ENCODE results near the gene CHCHD1. TPM values are rescaled to one million over a fixed set of nuclear protein-coding genes. Genes with fewer than 3 reads are reported as not detected.

CHCHD1 gene
- polyA plus RNA-seq, 2 of the 4 experiments (the other 2 are of a cell fraction): 75.4 to 80.6 TPM

DNA sequence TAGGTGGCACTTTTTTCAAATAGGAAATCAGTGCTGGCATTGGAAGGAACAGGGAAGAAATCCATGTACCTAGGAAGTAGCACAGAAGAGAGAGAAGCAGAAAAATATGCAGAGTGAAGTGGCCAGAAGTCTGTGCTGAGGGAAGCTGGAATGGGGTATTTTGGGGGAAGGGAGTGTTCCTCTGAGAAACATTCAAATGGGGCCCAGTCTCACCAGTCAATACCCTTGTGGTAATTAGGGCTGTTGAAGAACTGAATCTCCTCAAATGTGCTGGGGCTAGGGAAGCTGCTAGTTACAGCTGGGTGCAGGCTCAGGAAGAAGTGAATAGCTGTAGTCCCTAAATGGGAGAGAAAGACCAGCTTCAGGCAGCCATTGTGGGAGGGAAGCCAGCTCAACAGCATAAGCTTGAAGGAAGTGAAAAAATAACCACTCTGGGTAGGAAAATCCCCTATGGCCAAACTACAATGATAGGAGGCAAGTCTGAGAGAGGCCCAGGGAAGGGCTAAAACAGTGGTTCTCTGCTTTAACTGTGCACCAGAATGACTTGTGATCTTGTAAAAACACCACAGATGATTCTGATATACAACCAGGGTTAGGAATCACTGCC lies 21.9 kb downstream of the CHCHD1 start:
- FAIRE-seq (no peak), DNase-seq (ENCODE audit: low read depth in 1 of 2, low spot score in 1 of 2) (no peak), ATAC-seq (no peak)
- CTCF ChIA-PET: interaction anchor here (1.2 kb wide), 1 partner anchor 9 kb away, joined by 3 read pairs; no protein-coding TSS in a partner anchor
- Histone ChIP-seq H3K4me3 (no peak overlapping the region), H3K9me3 (no peaks in the 10 kb centered on the region), H3K27ac (no peak overlapping the region), H3K4me2 (no peak overlapping the region), H3K4me1 (no peaks in the 10 kb centered on the region)
- POLR2A ChIA-PET: no interaction called here
- TF ChIP-seq SMC3 (IDR thresholded peaks at IDR 0.05): no peak
- TF ChIP-seq FOSL2 (IDR thresholded peaks at IDR 0.05): no peak
- no peak for TF ChIP-seq FOSL2 (CRISPR knock-in tag; IDR thresholded peaks at IDR 0.05)
- TF ChIP-seq TP53 (CRISPR knock-in tag; IDR thresholded peaks at IDR 0.05): no peak
- TF ChIP-seq CEBPB (IDR thresholded peaks at IDR 0.05): no peak
- no peak for TF ChIP-seq TFCP2L1 (CRISPR knock-in tag; IDR thresholded peaks at IDR 0.05)
- no peak for TF ChIP-seq NR3C1 (IDR thresholded peaks at IDR 0.05)
- TF ChIP-seq, protein P1, sequence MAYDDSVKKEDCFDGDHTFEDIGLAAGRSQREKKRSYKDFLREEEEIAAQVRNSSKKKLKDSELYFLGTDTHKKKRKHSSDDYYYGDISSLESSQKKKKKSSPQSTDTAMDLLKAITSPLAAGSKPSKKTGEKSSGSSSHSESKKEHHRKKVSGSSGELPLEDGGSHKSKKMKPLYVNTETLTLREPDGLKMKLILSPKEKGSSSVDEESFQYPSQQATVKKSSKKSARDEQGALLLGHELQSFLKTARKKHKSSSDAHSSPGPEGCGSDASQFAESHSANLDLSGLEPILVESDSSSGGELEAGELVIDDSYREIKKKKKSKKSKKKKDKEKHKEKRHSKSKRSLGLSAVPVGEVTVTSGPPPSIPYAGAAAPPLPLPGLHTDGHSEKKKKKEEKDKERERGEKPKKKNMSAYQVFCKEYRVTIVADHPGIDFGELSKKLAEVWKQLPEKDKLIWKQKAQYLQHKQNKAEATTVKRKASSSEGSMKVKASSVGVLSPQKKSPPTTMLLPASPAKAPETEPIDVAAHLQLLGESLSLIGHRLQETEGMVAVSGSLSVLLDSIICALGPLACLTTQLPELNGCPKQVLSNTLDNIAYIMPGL (CRISPR knock-in tag; IDR thresholded peaks at IDR 0.05; ENCODE audit: borderline replicate concordance): no peak
- no peak for TF ChIP-seq RAD21 (conservative IDR thresholded peaks at IDR 0.05 in 1 of 2, IDR thresholded peaks at IDR 0.05 in 1 of 2)
- TF ChIP-seq, protein P2, sequence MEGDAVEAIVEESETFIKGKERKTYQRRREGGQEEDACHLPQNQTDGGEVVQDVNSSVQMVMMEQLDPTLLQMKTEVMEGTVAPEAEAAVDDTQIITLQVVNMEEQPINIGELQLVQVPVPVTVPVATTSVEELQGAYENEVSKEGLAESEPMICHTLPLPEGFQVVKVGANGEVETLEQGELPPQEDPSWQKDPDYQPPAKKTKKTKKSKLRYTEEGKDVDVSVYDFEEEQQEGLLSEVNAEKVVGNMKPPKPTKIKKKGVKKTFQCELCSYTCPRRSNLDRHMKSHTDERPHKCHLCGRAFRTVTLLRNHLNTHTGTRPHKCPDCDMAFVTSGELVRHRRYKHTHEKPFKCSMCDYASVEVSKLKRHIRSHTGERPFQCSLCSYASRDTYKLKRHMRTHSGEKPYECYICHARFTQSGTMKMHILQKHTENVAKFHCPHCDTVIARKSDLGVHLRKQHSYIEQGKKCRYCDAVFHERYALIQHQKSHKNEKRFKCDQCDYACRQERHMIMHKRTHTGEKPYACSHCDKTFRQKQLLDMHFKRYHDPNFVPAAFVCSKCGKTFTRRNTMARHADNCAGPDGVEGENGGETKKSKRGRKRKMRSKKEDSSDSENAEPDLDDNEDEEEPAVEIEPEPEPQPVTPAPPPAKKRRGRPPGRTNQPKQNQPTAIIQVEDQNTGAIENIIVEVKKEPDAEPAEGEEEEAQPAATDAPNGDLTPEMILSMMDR (IDR thresholded peaks at IDR 0.05): no peak
- TF ChIP-seq HOXA7 (CRISPR knock-in tag; IDR thresholded peaks at IDR 0.05): no peak
- no peak for TF ChIP-seq ESRRA (IDR thresholded peaks at IDR 0.05; ENCODE audit: borderline replicate concordance, low read length)
- TF ChIP-seq MAFK (IDR thresholded peaks at IDR 0.05; ENCODE audit: partially characterized antibody): no peak
- no peak for TF ChIP-seq HDAC2 (IDR thresholded peaks at IDR 0.05)

DNA sequence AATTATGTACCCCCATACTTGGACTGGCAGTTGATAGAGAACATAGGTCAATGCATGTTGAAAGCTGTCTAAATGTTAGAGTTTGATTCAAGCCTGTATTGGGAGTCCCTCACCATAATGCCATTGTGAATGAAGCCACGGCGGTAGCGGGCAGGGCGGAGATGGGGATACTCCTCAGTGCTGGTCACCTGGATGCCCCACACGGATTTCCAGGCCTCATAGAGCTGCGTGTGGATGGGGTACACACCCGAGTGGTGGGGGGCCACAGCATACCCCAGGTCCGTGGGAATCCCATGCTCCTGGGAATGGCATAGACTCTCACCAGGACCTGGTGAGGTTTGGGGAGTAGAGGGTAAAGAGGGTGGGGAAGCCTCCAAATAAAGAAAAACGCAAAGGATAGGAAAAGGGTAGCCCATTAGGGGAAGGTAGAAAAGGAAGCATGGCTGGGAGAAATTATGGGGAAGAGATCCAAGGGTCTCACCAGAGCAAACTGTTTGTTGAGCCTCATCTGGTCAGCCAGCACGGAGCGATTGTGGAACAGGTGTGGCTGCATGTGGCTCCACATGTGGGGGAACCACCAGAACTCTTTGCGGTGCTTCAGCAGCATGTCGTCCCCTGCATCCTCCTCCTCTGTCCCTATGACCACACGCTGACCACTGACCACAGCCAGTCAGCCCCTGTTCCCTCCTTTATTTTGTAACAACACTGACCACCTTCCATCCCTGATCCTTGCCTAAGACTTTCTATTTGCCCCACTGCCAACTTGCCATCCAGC lies 24.5 kb downstream of the CHCHD1 start:
- Histone ChIP-seq H3K4me3 (no peak overlapping the region), H3K27ac (no peak overlapping the region), H3K9me3 (no peaks in the 10 kb centered on the region), H3K4me2 (no peak overlapping the region), H3K4me1 (peaks cover 14% of the 10 kb centered on the region; the same call in 2 of the 3 replicates)
- no peak for FAIRE-seq
- ChIA-PET CTCF (interaction anchor here (1.0 to 1.6 kb wide), 3 partner anchors 12 to 19 kb away, joined by 3 to 5 read pairs (median 5); no protein-coding TSS in a partner anchor), POLR2A (interaction anchor here (1.1 kb wide), 1 partner anchor 11 kb away, joined by 3 read pairs; no protein-coding TSS in a partner anchor)
- 85% methylated on average over 14 of the region's 14 CpGs for WGBS (ENCODE audit: missing lambda C conversion rate)
- no peak for ATAC-seq
- DNase-seq (ENCODE audit: low read depth in 1 of 2, low spot score in 1 of 2): no peak
- TF ChIP-seq PBX3 (IDR thresholded peaks at IDR 0.05) (no peak), USF2 (IDR thresholded peaks at IDR 0.05) (no peak), PHF8 (IDR thresholded peaks at IDR 0.05; ENCODE audit: borderline replicate concordance, low read depth) (no peak), POLR2A (IDR thresholded peaks at IDR 0.05; ENCODE audit: low read length) (no peak), NFE2L2 (conservative IDR thresholded peaks at IDR 0.05; ENCODE audit: low read length) (no peak), NPAS2 (CRISPR knock-in tag; IDR thresholded peaks at IDR 0.05; ENCODE audit: borderline replicate concordance) (no peak), GATA3 (IDR thresholded peaks at IDR 0.05; ENCODE audit: borderline replicate concordance) (no peak), MAFK (IDR thresholded peaks at IDR 0.05; ENCODE audit: partially characterized antibody) (no peak), JUNB (IDR thresholded peaks at IDR 0.05) (no peak), HOXB13 (CRISPR knock-in tag; IDR thresholded peaks at IDR 0.05; ENCODE audit: low read depth) (no peak), ZC3H11A (IDR thresholded peaks at IDR 0.05) (no peak), BHLHE40 (IDR thresholded peaks at IDR 0.05; ENCODE audit: low read depth, low read length) (no peak), CHD2 (IDR thresholded peaks at IDR 0.05; ENCODE audit: low read length, partially characterized antibody) (no peak), MAX (IDR thresholded peaks at IDR 0.05) (no peak), RFX5 (IDR thresholded peaks at IDR 0.05) (no peak)
- TF ChIP-seq, protein P2 (IDR thresholded peaks at IDR 0.05): no peak
- TF ChIP-seq, protein P3, sequence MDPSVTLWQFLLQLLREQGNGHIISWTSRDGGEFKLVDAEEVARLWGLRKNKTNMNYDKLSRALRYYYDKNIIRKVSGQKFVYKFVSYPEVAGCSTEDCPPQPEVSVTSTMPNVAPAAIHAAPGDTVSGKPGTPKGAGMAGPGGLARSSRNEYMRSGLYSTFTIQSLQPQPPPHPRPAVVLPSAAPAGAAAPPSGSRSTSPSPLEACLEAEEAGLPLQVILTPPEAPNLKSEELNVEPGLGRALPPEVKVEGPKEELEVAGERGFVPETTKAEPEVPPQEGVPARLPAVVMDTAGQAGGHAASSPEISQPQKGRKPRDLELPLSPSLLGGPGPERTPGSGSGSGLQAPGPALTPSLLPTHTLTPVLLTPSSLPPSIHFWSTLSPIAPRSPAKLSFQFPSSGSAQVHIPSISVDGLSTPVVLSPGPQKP (IDR thresholded peaks at IDR 0.05; ENCODE audit: low read depth, low read length): no peak

All from A549 (cell line).